ENCODE measurements around the gene FYB1.

- TF ChIP-seq, protein P1, sequence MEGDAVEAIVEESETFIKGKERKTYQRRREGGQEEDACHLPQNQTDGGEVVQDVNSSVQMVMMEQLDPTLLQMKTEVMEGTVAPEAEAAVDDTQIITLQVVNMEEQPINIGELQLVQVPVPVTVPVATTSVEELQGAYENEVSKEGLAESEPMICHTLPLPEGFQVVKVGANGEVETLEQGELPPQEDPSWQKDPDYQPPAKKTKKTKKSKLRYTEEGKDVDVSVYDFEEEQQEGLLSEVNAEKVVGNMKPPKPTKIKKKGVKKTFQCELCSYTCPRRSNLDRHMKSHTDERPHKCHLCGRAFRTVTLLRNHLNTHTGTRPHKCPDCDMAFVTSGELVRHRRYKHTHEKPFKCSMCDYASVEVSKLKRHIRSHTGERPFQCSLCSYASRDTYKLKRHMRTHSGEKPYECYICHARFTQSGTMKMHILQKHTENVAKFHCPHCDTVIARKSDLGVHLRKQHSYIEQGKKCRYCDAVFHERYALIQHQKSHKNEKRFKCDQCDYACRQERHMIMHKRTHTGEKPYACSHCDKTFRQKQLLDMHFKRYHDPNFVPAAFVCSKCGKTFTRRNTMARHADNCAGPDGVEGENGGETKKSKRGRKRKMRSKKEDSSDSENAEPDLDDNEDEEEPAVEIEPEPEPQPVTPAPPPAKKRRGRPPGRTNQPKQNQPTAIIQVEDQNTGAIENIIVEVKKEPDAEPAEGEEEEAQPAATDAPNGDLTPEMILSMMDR (conservative IDR thresholded peaks at IDR 0.05; ENCODE audit: low read depth, low read length), result no peak
- no peak for TF ChIP-seq EZH2phosphoT487 (IDR thresholded peaks at IDR 0.05; ENCODE audit: borderline replicate concordance, low read length)
Observed at GRCh38 chr5:39187831-39188731, 31.3 kb downstream of the FYB1 start.

Measured in PC-3 (cell line).